Retinal pigment epithelial cell (primary cell): ENCODE results near the gene GRIA1.

Experiments used
- DNase-seq: peaks from one replicate; pipeline ENCODE4 v3.0.0-alpha.2; 2010; ENCODE audit warnings: low read depth
- H3K4me3 ChIP-seq: 2 replicates; pipeline ENCODE4 v1.5.1; 2011; ENCODE audit warnings: mild to moderate bottlenecking, low read length, control low read depth, moderate library complexity
- TF ChIP-seq, protein P1 (sequence below): conservative IDR thresholded peaks from 2 replicates; pipeline ENCODE4 v1.5.1; 2011; ENCODE audit warnings: low read depth, low read length, control low read depth, inconsistent platforms

GRIA1 gene

DNA sequence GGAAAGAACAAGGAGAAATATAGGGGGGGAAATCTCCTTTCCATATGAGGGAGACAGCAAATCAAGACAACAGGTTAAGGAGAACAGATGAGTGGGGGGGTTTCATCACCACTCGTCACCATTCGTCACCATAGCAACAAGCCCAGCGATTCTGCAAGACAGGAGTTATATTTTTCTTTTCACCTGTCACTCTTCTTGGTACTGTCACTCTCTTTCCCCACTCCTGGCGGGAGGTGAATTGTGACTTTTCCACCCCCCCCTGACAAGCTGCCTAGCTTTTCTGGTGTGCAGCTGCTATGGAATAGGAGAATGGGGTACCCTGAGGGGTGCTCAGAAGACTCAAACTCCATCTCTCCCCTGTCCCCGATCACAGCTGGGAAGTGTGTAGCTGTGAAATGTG, 308.4 kb downstream of the GRIA1 start:
- DNase-seq, result no peak
- TF ChIP-seq, protein P1, sequence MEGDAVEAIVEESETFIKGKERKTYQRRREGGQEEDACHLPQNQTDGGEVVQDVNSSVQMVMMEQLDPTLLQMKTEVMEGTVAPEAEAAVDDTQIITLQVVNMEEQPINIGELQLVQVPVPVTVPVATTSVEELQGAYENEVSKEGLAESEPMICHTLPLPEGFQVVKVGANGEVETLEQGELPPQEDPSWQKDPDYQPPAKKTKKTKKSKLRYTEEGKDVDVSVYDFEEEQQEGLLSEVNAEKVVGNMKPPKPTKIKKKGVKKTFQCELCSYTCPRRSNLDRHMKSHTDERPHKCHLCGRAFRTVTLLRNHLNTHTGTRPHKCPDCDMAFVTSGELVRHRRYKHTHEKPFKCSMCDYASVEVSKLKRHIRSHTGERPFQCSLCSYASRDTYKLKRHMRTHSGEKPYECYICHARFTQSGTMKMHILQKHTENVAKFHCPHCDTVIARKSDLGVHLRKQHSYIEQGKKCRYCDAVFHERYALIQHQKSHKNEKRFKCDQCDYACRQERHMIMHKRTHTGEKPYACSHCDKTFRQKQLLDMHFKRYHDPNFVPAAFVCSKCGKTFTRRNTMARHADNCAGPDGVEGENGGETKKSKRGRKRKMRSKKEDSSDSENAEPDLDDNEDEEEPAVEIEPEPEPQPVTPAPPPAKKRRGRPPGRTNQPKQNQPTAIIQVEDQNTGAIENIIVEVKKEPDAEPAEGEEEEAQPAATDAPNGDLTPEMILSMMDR, result no peak
- H3K4me3 ChIP-seq, result no peak overlapping the region

DNA sequence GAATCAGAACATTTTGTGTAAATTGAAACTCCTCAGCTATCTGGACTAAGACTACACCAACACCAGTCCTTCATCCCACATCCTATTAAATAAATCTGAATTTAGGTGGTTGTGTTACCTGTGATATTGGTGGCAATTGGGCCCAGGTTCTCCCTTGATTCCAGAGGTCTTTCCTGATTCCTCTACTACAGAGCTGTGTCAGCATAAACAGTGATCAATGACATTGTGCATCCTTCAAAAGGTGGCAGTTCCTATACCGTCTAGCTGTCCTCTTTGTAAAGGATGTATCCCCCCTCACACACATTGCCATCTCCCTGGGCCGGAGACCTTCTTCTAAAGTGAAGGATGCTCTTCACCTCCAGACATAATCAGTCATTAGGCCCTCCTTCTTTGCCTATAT, 309.0 kb downstream of the GRIA1 start:
- DNase-seq, result no peak
- no peak overlapping the region for H3K4me3 ChIP-seq
- TF ChIP-seq, protein P1, result no peak

DNA sequence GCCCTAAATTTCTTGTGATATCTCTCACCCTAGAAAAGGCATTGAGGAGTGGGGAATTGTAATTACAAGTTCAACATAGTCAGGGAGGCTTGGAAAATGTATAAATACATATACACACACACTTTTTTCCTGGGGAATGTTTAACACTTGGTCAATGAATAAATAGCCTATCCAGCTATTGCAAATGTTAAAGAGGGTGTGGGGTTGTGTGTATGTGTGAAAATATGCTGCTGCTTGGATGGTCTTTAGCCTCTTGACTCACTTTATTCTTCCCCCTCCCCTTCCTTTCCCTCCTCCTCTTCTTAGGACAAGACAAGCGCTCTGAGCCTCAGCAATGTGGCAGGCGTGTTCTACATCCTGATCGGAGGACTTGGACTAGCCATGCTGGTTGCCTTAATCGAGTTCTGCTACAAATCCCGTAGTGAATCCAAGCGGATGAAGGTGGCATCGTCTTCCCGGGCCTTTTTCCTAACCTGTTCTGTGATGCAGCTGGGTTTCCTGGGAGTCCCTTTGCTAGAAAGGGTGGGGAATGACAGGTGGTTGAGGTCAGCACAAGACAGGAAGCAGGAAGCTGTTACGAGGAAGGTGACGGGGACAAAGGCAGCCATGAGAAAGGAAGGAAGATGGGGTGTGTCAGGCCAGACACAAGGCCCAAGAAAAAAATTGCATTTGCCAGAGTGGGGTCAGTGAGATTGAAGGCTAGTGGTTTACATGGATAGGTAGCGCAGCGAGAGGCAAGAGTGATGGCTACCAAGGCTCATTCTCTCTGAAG, 311.8 kb downstream of the GRIA1 start:
- no peak for DNase-seq
- H3K4me3 ChIP-seq, result no peak overlapping the region
- TF ChIP-seq, protein P1, result no peak

DNA sequence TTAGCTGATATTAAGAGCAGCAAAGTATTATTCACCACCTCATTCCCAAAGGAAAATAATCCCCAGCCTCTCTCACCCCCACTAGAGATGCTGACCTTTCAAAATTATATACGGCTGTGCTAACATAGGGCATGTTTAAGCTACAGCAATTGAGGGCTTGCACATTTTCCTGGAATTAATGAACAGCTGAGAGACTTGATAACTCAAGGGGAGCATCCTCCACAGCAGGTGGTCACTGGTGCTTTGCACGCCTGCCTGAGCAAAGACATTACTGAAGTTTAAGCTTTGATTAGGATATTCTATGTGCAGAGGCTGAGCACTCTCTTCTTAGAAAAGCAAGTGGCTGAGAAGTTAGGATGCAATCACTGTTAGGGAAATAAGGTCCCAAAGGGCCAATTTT, 317.3 kb downstream of the GRIA1 start:
- TF ChIP-seq, protein P1, result no peak
- H3K4me3 ChIP-seq, result no peak overlapping the region
- DNase-seq, result no peak

DNA sequence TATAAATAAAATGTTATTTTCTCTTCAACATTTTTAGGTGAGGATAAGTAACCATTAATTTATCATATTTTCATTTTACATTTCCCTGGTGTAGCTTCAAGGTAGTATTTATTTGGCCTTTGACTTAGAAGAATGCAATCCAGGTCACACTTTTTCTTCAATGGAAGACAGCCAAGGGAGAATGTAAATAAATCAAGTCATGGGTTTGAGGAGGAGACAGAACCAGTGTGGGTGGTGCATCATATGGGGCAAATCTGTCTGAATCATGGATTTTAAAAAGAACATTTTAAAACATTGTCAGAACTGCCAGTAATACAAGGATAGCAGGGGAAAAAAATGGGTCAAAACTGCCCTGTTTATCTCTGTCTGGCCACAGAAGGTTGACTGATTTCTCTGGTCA, 318.7 kb downstream of the GRIA1 start:
- no peak overlapping the region for H3K4me3 ChIP-seq
- TF ChIP-seq, protein P1, result no peak
- no peak for DNase-seq

DNA sequence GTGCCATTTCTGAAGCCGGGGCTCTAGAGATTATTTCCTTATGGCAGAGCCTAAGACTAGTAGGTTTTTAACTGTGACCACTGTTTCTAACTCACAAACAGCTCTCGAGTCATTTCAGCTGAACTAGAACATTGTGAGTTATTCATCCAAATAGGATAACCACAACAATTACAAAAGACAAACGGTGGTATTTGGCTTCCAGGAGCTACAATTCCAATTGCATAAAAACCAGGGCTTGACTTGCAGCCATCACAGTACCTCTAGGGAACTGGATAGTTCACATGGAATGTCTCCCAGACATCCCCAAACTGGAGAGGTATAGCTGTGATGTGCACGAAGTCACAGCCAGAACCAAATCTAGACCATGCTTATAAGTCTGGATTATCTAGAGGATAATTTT, 323.4 kb downstream of the GRIA1 start:
- DNase-seq, result no peak
- no peak overlapping the region for H3K4me3 ChIP-seq
- TF ChIP-seq, protein P1, result no peak

DNA sequence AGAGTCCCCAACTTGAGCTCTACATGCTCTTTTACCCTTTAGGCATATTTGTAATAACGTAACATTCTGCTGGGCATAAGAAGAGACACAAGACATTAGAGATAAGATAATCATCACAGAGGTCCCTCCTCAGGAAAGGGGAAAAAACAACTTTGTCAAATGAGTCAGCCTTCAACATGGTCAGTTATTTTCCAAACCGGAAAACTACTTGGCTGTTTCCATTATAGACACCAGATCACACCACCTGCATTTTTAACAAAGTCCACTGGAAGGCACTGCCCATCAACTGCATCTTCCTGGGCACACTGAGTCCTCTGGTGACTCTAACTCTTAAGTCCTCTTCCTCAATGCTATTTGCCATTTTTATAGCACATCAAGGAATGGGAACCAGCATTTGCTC, 326.4 kb downstream of the GRIA1 start:
- H3K4me3 ChIP-seq, result no peak overlapping the region
- no peak for DNase-seq
- TF ChIP-seq, protein P1, result no peak
